LNCaP clone FGC (cell line): ENCODE results near the gene TBC1D10B.

ENCODE experiments used
- DNase-seq: peaks from one replicate; pipeline ENCODE4 v3.0.0-alpha.2; 2011; ENCODE audit warnings: low read depth
- H3K4me3 ChIP-seq: 2 replicates; pipeline ENCODE4 v1.5.1; 2011; ENCODE audit warnings: mild to moderate bottlenecking, low read depth, low read length, control low read depth
- TF ChIP-seq, protein P1 (sequence below): IDR thresholded peaks from 2 replicates; pipeline ENCODE4 v1.5.1; 2012; ENCODE audit warnings: mild to moderate bottlenecking; ENCODE audit not compliant: control insufficient read depth, insufficient read depth; ENCODE audit errors: extremely low read depth

The TBC1D10B gene

DNA sequence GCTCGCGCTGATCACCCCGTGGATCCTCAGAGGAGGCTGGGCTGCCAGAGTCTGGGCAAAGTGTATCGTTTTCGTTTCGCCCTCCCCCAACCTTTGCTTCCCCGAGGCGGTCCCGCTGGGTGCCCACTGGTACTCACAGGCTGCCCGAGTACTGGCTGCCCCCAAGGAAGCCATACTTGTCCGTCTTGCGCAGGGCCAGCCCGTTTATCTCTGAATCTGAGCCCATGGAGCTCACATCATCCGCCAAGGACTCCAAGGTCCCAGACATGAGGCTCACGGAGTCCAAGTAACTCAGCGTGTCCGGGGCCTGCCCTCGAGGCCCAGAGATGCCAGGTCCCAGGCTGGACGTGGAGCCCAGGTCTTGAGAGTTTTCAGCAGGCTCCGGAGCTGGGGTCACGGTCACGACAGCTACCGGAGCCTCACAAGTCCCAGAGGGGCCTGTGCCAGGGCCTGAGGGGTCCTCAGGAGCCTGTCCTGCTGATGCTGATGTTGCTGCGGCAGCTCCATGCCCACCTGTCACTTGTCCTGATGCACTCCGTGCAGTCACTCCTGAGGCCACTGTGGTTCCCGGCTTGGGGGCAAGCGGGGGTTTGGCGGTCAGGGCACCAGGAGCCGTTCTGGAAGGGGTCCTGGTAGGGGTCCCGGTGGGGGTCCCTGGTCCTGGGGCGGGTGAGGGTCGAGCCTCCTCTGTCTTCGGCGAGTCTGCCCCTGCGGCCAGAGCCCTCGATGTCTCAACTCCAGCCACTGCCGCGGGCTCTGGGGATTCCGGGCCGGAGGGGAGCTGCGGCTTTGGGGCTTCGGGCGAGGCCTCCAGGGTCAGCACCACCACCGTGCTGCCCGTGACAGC is 980 bp downstream of the TBC1D10B start:
- H3K4me3 ChIP-seq: peak overlapping the region; percentile 82
- DNase-seq: no peak
- TF ChIP-seq, protein P1, sequence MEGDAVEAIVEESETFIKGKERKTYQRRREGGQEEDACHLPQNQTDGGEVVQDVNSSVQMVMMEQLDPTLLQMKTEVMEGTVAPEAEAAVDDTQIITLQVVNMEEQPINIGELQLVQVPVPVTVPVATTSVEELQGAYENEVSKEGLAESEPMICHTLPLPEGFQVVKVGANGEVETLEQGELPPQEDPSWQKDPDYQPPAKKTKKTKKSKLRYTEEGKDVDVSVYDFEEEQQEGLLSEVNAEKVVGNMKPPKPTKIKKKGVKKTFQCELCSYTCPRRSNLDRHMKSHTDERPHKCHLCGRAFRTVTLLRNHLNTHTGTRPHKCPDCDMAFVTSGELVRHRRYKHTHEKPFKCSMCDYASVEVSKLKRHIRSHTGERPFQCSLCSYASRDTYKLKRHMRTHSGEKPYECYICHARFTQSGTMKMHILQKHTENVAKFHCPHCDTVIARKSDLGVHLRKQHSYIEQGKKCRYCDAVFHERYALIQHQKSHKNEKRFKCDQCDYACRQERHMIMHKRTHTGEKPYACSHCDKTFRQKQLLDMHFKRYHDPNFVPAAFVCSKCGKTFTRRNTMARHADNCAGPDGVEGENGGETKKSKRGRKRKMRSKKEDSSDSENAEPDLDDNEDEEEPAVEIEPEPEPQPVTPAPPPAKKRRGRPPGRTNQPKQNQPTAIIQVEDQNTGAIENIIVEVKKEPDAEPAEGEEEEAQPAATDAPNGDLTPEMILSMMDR: no peak

DNA sequence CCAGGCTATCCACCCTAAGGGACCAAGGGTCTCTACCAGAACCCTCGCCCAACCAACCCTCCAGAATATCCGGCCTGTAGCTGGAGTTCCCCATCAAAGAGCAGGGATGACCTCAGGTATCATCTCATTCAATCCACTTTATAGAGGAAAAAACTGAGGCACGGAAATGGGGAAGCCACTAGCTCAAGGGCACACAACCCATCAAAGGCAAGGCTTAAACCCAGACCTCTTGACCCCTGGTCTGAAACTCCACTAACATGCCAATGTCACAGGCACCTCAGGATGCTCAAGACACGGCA is 1.6 kb downstream of the TBC1D10B start:
- peak overlapping the region; percentile 82 for H3K4me3 ChIP-seq
- TF ChIP-seq, protein P1: no peak
- no peak for DNase-seq

DNA sequence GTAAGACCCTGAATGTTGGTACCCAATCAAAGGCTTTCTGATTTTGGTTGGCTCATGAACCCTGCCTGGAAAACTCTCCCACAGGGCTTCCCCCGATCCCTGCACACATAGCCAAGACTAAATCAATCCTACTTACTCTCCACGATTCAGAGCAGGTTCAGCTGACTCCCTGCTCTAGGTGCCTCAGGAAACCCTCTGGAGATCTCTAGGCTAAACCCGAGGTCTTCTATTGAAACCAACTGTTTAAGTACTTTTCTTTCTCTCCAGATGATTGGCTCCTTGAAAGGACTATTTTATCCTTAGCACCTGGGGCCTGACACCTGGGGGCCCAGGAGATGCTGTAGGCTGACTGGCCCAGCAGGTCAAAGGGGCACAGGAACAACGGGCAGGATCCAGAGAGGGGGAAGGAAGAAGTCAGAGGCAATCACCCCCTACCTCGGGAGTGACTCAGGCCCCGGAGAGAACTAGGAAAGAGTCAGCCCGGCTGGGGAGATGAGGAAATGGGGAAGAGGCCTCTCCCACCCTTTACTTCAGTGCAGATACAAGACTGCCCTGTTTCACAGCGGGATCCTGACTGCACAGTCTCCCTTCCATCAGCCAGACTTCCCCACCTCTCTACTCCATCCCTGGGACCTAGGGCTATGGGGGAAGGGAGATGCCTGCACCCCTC is 2.0 kb downstream of the TBC1D10B start:
- no peak for DNase-seq
- peak overlapping the region; percentile 82 for H3K4me3 ChIP-seq

DNA sequence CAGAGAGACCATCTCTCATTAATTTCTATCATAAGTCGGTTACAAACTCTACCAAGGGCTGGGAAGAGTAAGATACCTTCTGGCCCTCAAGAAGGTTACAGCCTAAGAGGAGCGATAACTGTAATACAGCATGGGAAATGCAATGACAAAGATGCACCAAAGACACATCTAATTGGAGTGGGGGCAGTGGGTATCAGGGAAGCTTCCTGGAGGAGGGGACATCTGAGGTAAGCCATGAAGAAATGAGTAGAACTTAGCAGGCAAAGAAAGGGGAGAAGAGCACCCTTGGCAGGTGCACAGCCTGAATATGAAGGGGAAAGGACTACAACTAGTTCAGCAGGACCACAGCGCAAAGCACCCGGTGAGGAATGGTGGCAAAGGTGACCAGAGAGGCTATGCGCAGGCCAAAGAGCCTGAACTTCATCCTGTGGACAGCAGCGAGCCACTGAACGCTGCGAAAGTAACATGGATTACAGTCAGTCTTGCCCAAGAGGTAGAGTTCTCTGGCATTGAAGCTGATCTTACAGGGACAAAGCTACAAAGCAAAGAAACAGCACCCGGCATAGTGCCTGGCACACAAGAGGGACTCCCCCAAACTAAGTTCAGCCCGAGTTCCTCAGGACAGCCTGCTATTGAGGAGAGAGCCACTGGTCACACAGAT is 2.8 kb downstream of the TBC1D10B start:
- TF ChIP-seq, protein P1: no peak
- DNase-seq: no peak
- no peak overlapping the region; the same call in 1 of the 2 replicates for H3K4me3 ChIP-seq

More for the DNA sequence above, 2.0 kb downstream of the TBC1D10B start:
- TF ChIP-seq, protein P1: no peak

DNA sequence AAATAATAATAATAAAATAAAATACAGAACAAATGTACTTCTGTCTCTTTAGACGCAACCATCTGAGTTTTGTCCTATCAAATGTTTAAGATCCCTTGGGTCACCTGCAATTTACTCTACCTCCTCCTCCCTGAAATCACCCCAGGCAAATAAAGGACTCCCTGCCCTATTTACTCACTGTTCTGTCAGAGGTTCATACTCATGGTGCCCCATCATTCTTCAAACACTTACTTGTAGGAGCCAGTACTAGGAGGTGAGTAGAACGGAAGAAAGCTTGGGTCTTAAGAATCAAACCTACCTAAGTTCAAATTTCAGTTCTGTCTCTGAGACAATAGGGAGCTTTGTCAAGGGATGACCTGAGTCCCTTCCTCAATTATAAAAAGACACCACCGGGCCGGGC is 3.8 kb downstream of the TBC1D10B start:
- H3K4me3 ChIP-seq: no peak overlapping the region
- DNase-seq: no peak
- TF ChIP-seq, protein P1: no peak

DNA sequence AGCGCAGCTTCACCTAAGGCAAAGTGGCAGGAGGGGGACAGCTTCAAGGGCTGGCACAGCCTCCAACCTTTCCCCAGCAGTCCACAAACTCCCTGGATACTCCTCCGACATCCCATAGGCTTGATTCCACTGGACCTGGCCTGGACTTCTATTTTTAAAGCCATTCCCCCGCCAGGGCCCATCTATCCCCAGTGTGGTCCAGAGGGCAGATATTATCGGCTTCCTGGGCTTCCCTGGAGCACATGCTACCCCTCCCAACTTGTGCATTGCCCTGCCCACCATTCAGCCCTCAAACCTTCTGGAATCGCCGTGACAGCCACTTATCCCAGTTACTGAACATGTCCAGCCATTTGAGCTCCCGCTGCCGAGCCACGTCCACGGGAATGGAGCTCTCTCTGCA is 5.1 kb downstream of the TBC1D10B start:
- H3K4me3 ChIP-seq: no peak overlapping the region
- DNase-seq: no peak
- TF ChIP-seq, protein P1: no peak
